K562 (cell line): ENCODE data around the gene TAL1. TPM values are rescaled to one million over a fixed set of nuclear protein-coding genes. Genes with fewer than 3 reads are reported as not detected.

Experiments
- BHLHE40 ChIP-seq: IDR thresholded peaks from 2 replicates; pipeline ENCODE4 v1.6.1; 2011; ENCODE audit warnings: low read length, improper control_type of control experiment
- BRD4 ChIP-seq: fragments of 200-600 bp; sonication (generic); IDR thresholded peaks from 2 replicates; pipeline ENCODE4 v1.6.1; 2017; ENCODE audit warnings: inconsistent platforms
- CBFB ChIP-seq: sonication (generic); formaldehyde crosslinking; IDR thresholded peaks from 2 replicates; pipeline ENCODE4 v1.4.0; 2020; ENCODE audit warnings: mild to moderate bottlenecking, missing genetic modification reagents
- CTBP1 ChIP-seq: fragments of 450-650 bp; IDR thresholded peaks from 2 replicates; pipeline ENCODE4 v1.6.1; 2016; ENCODE audit warnings: borderline replicate concordance
- EP300 ChIP-seq: IDR thresholded peaks from 2 replicates; pipeline ENCODE4 v1.6.1; 2012; ENCODE audit warnings: low read length, improper control_type of control experiment
- FOXA1 ChIP-seq: fragments of 450-650 bp; IDR thresholded peaks from 2 replicates; pipeline ENCODE4 v1.6.1; 2016; ENCODE audit warnings: mild to moderate bottlenecking, borderline replicate concordance
- HNRNPH1 ChIP-seq: fragments of 200-400 bp; formaldehyde crosslinking; optimal IDR thresholded peaks from 2 replicates; pipeline ENCODE3; 2017; ENCODE audit warnings: low read depth, mild to moderate bottlenecking, low read length, moderate library complexity
- HOXB6 ChIP-seq: fragments of 250-450 bp; sonication (Bioruptor Pico); IDR thresholded peaks from 2 replicates; pipeline ENCODE4 v1.5.1; 2022; ENCODE audit warnings: mild to moderate bottlenecking, borderline replicate concordance
- KLF1 ChIP-seq: fragments of 450-650 bp; IDR thresholded peaks from 2 replicates; pipeline ENCODE4 v1.6.1; 2016; ENCODE audit warnings: missing genetic modification characterization, missing compliant biosample characterization
- MTA3 ChIP-seq: fragments of 450-650 bp; formaldehyde crosslinking; IDR thresholded peaks from 2 replicates; pipeline ENCODE4 v1.6.1; 2017; ENCODE audit warnings: mild to moderate bottlenecking, borderline replicate concordance
- NFXL1 ChIP-seq: fragments of 450-650 bp; formaldehyde crosslinking; IDR thresholded peaks from 2 replicates; pipeline ENCODE4 v1.4.0; 2021; ENCODE audit warnings: mild to moderate bottlenecking
- NR4A1 ChIP-seq, 2 experiments: fragments of 250-450 bp in 1 of 2; fragments of 450-650 bp in 1 of 2; sonication (Bioruptor Pico) in 1 of 2; IDR thresholded peaks; 2 replicates each; pipeline versions ENCODE4 v1.4.0 to v1.6.1; 2016 to 2020; ENCODE audit warnings: mild to moderate bottlenecking in 2 of 2, missing compliant biosample characterization in 1 of 2, missing genetic modification characterization in 1 of 2, moderate library complexity in 1 of 2
- PML ChIP-seq: IDR thresholded peaks from 2 replicates; pipeline ENCODE4 v1.6.1; 2012; ENCODE audit warnings: low read length, inconsistent platforms
- POLR2G ChIP-seq: fragments of 200-400 bp; formaldehyde crosslinking; IDR thresholded peaks from 2 replicates; pipeline ENCODE4 v1.6.1; 2017; ENCODE audit warnings: low read depth, mild to moderate bottlenecking, antibody characterized with exemption, low read length, moderate library complexity
- PREB ChIP-seq: sonication (generic); formaldehyde crosslinking; IDR thresholded peaks from 2 replicates; pipeline ENCODE4 v1.8.1; 2023; ENCODE audit warnings: mild to moderate bottlenecking, missing genetic modification reagents
- RAD51 ChIP-seq: fragments of 450-650 bp; IDR thresholded peaks from 2 replicates; pipeline ENCODE4 v1.7.1; 2016; ENCODE audit warnings: low read depth, mild to moderate bottlenecking, borderline replicate concordance
- SREBF2 ChIP-seq: sonication (generic); formaldehyde crosslinking; IDR thresholded peaks from 2 replicates; pipeline ENCODE4 v1.4.0; 2020; ENCODE audit warnings: mild to moderate bottlenecking, missing genetic modification reagents
- TAL1 ChIP-seq: fragments of 450-650 bp; IDR thresholded peaks from 2 replicates; pipeline ENCODE4 v1.6.1; 2016; ENCODE audit warnings: mild to moderate bottlenecking
- ZBTB17 ChIP-seq: fragments of 450-650 bp; formaldehyde crosslinking; IDR thresholded peaks from 2 replicates; pipeline ENCODE4 v1.4.0; 2020; ENCODE audit warnings: mild to moderate bottlenecking
- ZC3H11A ChIP-seq: IDR thresholded peaks from 2 replicates; pipeline ENCODE4 v1.6.1; 2012; ENCODE audit warnings: low read depth, low read length, improper control_type of control experiment
- ZC3H4 ChIP-seq: sonication (generic); formaldehyde crosslinking; IDR thresholded peaks from 2 replicates; pipeline ENCODE4 v1.9.0; 2021; ENCODE audit warnings: missing genetic modification reagents, borderline replicate concordance
- ZNF609 ChIP-seq: sonication (generic); formaldehyde crosslinking; IDR thresholded peaks from 2 replicates; pipeline ENCODE4 v1.8.1; 2023; ENCODE audit warnings: missing genetic modification reagents, mild to moderate bottlenecking, borderline replicate concordance
- polyA plus RNA-seq, 8 experiments: library from polyadenylated mRNA; depleted of rRNA in 4 of 8; stranded (reverse) in 5 of 8; unstranded in 3 of 8; fragments of >200 nt; fragmentation: Nextera tagmentation in 2 of 8; fragmentation: Illumina TruSeq in 1 of 8; extraction: Ambion mirVana in 2 of 8; extraction: Trizol in 1 of 8; gene quantifications; 2 replicates each; pipeline versions ENCODE4 v1.2.1 to v1.2.3, GENCODE V29; 2011 to 2014; ENCODE audit warnings: inconsistent platforms in 1 of 8, missing spikeins in 1 of 8
- total RNA-seq, 7 experiments: library from RNA; depleted of rRNA in 6 of 7; stranded (reverse); fragments of >200 nt in 6 of 7; fragmentation: Illumina TruSeq in 2 of 7; extraction: Trizol in 2 of 7; gene quantifications; 2 replicates each; pipeline versions ENCODE4 v1.2.1 to v1.2.3, GENCODE V29; 2011 to 2021; ENCODE audit warnings: low replicate concordance in 1 of 7

The TAL1 gene
- total and polyA plus RNA-seq, 9 of the 15 experiments (the other 6 are each of a cell fraction or from before 2014, with no cell fraction given), result 18.5 to 106 (median 59.7) TPM

- TF ChIP-seq HOXB6 (CRISPR knock-in tag) (no peak), EP300 (peak; percentile 49; the same call in 1 of the 2 replicates), ZNF609 (CRISPR knock-in tag) (no peak), TAL1 (peak; percentile 59; the same call in 1 of the 2 replicates), CTBP1 (peak; percentile 39; the same call in 1 of the 2 replicates), MTA3 (no peak), SREBF2 (CRISPR knock-in tag) (no peak), NR4A1 (CRISPR knock-in tag; IDR thresholded peaks at IDR 0.05) (no peak), NR4A1 (tag; IDR thresholded peaks at IDR 0.05) (0 out of 2 replicates have a peak, but pooled peaks have one; percentile 21), ZC3H11A (no peak), POLR2G (no peak), PML (no peak), RAD51 (no peak), KLF1 (tag) (no peak), BRD4 (no peak), PREB (no peak), HNRNPH1 (no peak), FOXA1 (no peak), ZBTB17 (CRISPR knock-in tag) (0 out of 2 replicates have a peak, but pooled peaks have one; percentile 33), ZC3H4 (CRISPR knock-in tag) (no peak), CBFB (CRISPR knock-in tag) (no peak), BHLHE40 (0 out of 2 replicates have a peak, but pooled peaks have one; percentile 27), NFXL1 (CRISPR knock-in tag) (no peak)
Observed at GRCh38 chr1:47213230-47213963, 18.6 kb downstream of the TAL1 start (continued).
